Measurements from ENCODE around the gene FCHSD1. TPM values are rescaled to one million over a fixed set of nuclear protein-coding genes. Genes with fewer than 3 reads are reported as not detected.

The FCHSD1 gene
- total RNA-seq, 1 experiment from 2014 or later: 21.2 TPM

DNA sequence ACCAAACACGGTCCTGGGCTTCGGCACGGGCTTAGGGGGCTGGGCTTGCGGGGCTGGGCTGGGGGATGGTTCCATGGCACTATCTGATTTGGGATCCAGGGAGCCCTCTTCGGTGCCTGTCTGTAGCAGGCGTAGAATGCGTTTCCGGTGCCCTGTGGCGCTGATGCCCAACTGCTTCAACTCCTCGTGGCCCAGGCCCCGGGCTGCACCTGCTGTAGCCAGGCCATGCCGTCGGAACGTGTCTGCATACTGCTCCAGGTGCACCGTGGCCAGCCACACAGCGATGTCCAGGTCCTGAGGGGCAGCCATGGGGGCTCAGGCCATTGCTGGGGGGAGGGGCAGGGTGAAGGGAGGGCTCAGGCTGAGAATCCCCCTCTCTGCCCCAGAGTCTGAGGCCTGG, 29.0 kb upstream of the FCHSD1 start:
- ChIA-PET CTCF (interaction anchor here (0.6 to 5.1 kb wide), 8 partner anchors 12 to 1509 kb away, joined by 3 to 51 read pairs (median 6); partner anchors contain the start of genes PCDH1 and RNF14), POLR2A (interaction anchor here (0.6 to 1.9 kb wide), 2 partner anchors 11 to 195 kb away, joined by 3 to 4 read pairs; no protein-coding TSS in a partner anchor)
- H3K36me3 Mint-ChIP-seq (ENCODE audit: insufficient read depth, unreplicated experiment): peaks cover 9% of the 10 kb centered on the region
- no TSS peak for BruUV-seq (replicated peaks)
- intact Hi-C loops (cut with micrococcal nuclease): no loop called here
- no peaks in the 10 kb centered on the region for H3K27me3 Mint-ChIP-seq (ENCODE audit: insufficient read depth, unreplicated experiment)
- peak overlapping the region; percentile 93 for H3K27ac Mint-ChIP-seq (ENCODE audit: low read depth, unreplicated experiment)
- H3K4me3 Mint-ChIP-seq (ENCODE audit: unreplicated experiment): no peak overlapping the region
- H3K9me3 Mint-ChIP-seq (ENCODE audit: unreplicated experiment): no peaks in the 10 kb centered on the region
- TF ChIP-seq, protein P1, sequence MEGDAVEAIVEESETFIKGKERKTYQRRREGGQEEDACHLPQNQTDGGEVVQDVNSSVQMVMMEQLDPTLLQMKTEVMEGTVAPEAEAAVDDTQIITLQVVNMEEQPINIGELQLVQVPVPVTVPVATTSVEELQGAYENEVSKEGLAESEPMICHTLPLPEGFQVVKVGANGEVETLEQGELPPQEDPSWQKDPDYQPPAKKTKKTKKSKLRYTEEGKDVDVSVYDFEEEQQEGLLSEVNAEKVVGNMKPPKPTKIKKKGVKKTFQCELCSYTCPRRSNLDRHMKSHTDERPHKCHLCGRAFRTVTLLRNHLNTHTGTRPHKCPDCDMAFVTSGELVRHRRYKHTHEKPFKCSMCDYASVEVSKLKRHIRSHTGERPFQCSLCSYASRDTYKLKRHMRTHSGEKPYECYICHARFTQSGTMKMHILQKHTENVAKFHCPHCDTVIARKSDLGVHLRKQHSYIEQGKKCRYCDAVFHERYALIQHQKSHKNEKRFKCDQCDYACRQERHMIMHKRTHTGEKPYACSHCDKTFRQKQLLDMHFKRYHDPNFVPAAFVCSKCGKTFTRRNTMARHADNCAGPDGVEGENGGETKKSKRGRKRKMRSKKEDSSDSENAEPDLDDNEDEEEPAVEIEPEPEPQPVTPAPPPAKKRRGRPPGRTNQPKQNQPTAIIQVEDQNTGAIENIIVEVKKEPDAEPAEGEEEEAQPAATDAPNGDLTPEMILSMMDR (IDR thresholded peaks at IDR 0.05; ENCODE audit: unreplicated experiment): no peak
- DNase-seq (ENCODE audit: unreplicated experiment): no peak
- peaks cover 14% of the 10 kb centered on the region for H3K4me1 Mint-ChIP-seq (ENCODE audit: insufficient read depth, unreplicated experiment)

DNA sequence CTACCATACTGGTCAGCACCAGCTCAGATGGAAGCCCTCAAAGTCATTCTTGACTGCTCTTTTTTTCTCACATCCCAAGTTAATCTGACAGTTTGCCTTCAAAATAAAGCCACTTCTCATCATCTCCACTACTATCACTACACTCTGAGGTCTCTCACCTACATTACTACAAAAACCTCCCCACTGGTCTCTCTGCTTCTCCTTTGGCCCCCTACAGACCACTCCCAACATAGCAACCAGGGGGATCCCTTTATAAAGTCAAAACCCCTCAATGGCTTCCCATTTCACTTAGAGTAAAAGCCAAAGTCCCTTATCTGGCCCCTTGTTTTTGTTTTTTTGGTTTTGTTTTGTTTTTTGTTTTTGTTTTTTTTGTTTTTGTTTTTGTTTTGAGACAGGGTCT, 26.2 kb upstream of the FCHSD1 start:
- Mint-ChIP-seq H3K27ac (ENCODE audit: low read depth, unreplicated experiment) (no peak overlapping the region), H3K4me3 (ENCODE audit: unreplicated experiment) (no peak overlapping the region), H3K36me3 (ENCODE audit: insufficient read depth, unreplicated experiment) (peaks cover 28% of the 10 kb centered on the region), H3K4me1 (ENCODE audit: insufficient read depth, unreplicated experiment) (peaks cover 14% of the 10 kb centered on the region), H3K9me3 (ENCODE audit: unreplicated experiment) (no peaks in the 10 kb centered on the region), H3K27me3 (ENCODE audit: insufficient read depth, unreplicated experiment) (no peaks in the 10 kb centered on the region)
- TF ChIP-seq, protein P1 (IDR thresholded peaks at IDR 0.05; ENCODE audit: unreplicated experiment): peak; percentile 20
- intact Hi-C loops (cut with micrococcal nuclease): no loop called here
- ChIA-PET POLR2A (interaction anchor here (1.5 kb wide), 1 partner anchor 246 kb away, joined by 5 read pairs; the partner anchor contains the start of gene DELE1), CTCF (interaction anchor here (1.2 to 2.7 kb wide), 5 partner anchors 8 to 292 kb away, joined by 4 to 12 read pairs (median 6); partner anchors contain the start of gene RNF14)
- no TSS peak for BruUV-seq (replicated peaks)
- no peak for DNase-seq (ENCODE audit: unreplicated experiment)

GRCh38 chr5:141675672-141676071, 24.5 kb upstream of the FCHSD1 start:
- Mint-ChIP-seq H3K36me3 (ENCODE audit: insufficient read depth, unreplicated experiment) (peaks cover 31% of the 10 kb centered on the region), H3K9me3 (ENCODE audit: unreplicated experiment) (no peaks in the 10 kb centered on the region), H3K27ac (ENCODE audit: low read depth, unreplicated experiment) (no peak overlapping the region), H3K4me3 (ENCODE audit: unreplicated experiment) (no peak overlapping the region), H3K27me3 (ENCODE audit: insufficient read depth, unreplicated experiment) (no peaks in the 10 kb centered on the region), H3K4me1 (ENCODE audit: insufficient read depth, unreplicated experiment) (peaks cover 2% of the 10 kb centered on the region)
- DNase-seq (ENCODE audit: unreplicated experiment): no peak
- intact Hi-C loops (cut with micrococcal nuclease): no loop called here
- BruUV-seq (replicated peaks): no TSS peak
- CTCF ChIA-PET: interaction anchor here (0.5 to 2.7 kb wide), 7 partner anchors 11 to 294 kb away, joined by 3 to 12 read pairs (median 4); partner anchors contain the start of gene RNF14
- TF ChIP-seq, protein P1 (IDR thresholded peaks at IDR 0.05; ENCODE audit: unreplicated experiment): no peak
- POLR2A ChIA-PET: no interaction called here

DNA sequence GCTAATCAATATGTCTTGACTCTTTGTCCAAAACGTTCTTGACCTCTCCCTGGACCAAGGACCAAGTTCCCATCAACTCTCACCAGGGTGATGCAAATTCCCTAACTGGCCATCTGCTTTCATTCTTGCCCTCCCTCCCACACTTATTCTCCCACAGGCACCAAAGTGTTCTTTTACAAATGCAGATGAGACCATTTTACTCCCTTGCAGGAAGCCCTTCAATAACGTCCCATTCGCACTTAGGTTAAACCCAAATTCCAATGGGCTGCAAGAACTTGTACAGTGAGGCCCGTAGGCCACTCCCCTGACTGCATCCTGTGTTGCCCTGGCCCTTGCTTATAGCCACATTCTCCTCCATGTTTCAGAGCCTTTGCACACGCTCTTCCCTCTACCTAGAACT, 23.5 kb upstream of the FCHSD1 start:
- DNase-seq (ENCODE audit: unreplicated experiment): no peak
- POLR2A ChIA-PET: no interaction called here
- CTCF ChIA-PET: no interaction called here
- TF ChIP-seq, protein P1 (IDR thresholded peaks at IDR 0.05; ENCODE audit: unreplicated experiment): no peak
- intact Hi-C loops (cut with micrococcal nuclease): no loop called here
- H3K4me1 Mint-ChIP-seq (ENCODE audit: insufficient read depth, unreplicated experiment): no peaks in the 10 kb centered on the region
- H3K27me3 Mint-ChIP-seq (ENCODE audit: insufficient read depth, unreplicated experiment): no peaks in the 10 kb centered on the region
- H3K9me3 Mint-ChIP-seq (ENCODE audit: unreplicated experiment): no peaks in the 10 kb centered on the region
- H3K36me3 Mint-ChIP-seq (ENCODE audit: insufficient read depth, unreplicated experiment): peaks cover 39% of the 10 kb centered on the region
- H3K27ac Mint-ChIP-seq (ENCODE audit: low read depth, unreplicated experiment): no peak overlapping the region
- no peak overlapping the region for H3K4me3 Mint-ChIP-seq (ENCODE audit: unreplicated experiment)
- no TSS peak for BruUV-seq (replicated peaks)

All from MCF 10A (cell line).